ENCODE measurements around the gene CBX5.
A peak's percentile ranks its signal among the peaks of the same experiment; 100 is the strongest.
"Not testable (repeated sequence)": the region's sequence is repeated elsewhere in the genome, so short reads cannot be mapped to it uniquely, and the experiment has no call there.

The CBX5 gene

GRCh38 chr12:54279632-54280467 lies at the start of gene CBX5:
Gene CBX5 (minus strand): TSS chr12:54280122. CDS start chr12:54257650, 22,472 bp downstream.
- DNase-seq = peak; percentile 98

GRCh38 chr12:54328595-54329337 lies 48.8 kb upstream of the CBX5 start:
- DNase-seq = no peak

GRCh38 chr12:54325442-54326109 lies 45.7 kb upstream of the CBX5 start:
- not testable (repeated sequence) for DNase-seq

GRCh38 chr12:54324617-54325441 lies 44.9 kb upstream of the CBX5 start, which contains the start of gene COPZ1:
Gene COPZ1 (plus strand): TSS chr12:54325131. CDS start chr12:54325164, 33 bp downstream.
- peak; percentile 99 for DNase-seq

GRCh38 chr12:54321363-54321762 lies 41.4 kb upstream of the CBX5 start:
- no peak for DNase-seq

GRCh38 chr12:54312309-54312708 lies 32.4 kb upstream of the CBX5 start:
- DNase-seq = not testable (repeated sequence)

- no peak for DNase-seq
These were observed 31.1 kb upstream of the CBX5 start for GRCh38 chr12:54311051-54311450.

GRCh38 chr12:54306925-54307741 lies 27.2 kb upstream of the CBX5 start:
- no peak for DNase-seq

GRCh38 chr12:54304187-54304810 lies 24.4 kb upstream of the CBX5 start:
- DNase-seq = no peak

- DNase-seq = no peak
These were observed 23.7 kb upstream of the CBX5 start for GRCh38 chr12:54303640-54304039.

- DNase-seq = no peak
These were observed 21.6 kb upstream of the CBX5 start for GRCh38 chr12:54301428-54302048.

- DNase-seq = peak; percentile 65
These were observed 21.0 kb upstream of the CBX5 start, which contains the start of gene NFE2 for GRCh38 chr12:54300732-54301427. Gene NFE2 (minus strand): TSS chr12:54301015. CDS start chr12:54295248, 5,767 bp downstream.

- no peak for DNase-seq
These were observed 20.4 kb upstream of the CBX5 start for GRCh38 chr12:54300225-54300731.

GRCh38 chr12:54299515-54300224 lies 19.7 kb upstream of the CBX5 start:
- DNase-seq = no peak

- DNase-seq = no peak
These were observed 19.0 kb upstream of the CBX5 start for GRCh38 chr12:54298904-54299303.

- no peak for DNase-seq
These were observed 16.6 kb upstream of the CBX5 start for GRCh38 chr12:54296393-54297099.

- no peak for DNase-seq
These were observed 15.1 kb upstream of the CBX5 start for GRCh38 chr12:54294953-54295566.

Measured in NCI-H510A treated with DMSO at 0.1 percent for 48 hours (cell line).